Kidney (tissue), 14 donors: ENCODE data around the gene SPOCK1. TPM values are rescaled to one million over a fixed set of nuclear protein-coding genes. Genes with fewer than 3 reads are reported as not detected.

Experiments used
- DNase-seq, 5 donors: peaks; one replicate each; pipeline ENCODE4 v3.0.0-alpha.2; 2013 to 2020
- FAIRE-seq: peaks from 2 replicates; lab custom pipeline; 2012; peaks lifted over from hg19 to GRCh38; lab: Jason Lieb, UNC
- H3K27ac ChIP-seq, 2 donors: one replicate each; pipeline ENCODE4 v1.7.0; 2013; ENCODE audit warnings: low read depth in 2 of 2, low read length in 2 of 2, inconsistent platforms in 1 of 2
- H3K27me3 ChIP-seq: one replicate; pipeline ENCODE4 v1.7.1; 2013; ENCODE audit warnings: low read length, inconsistent platforms; ENCODE audit not compliant: control insufficient read depth, insufficient read depth
- H3K36me3 ChIP-seq, 3 donors: one replicate each; pipeline versions ENCODE4 v1.7.0 to v1.7.1; 2013; ENCODE audit warnings: low read length in 3 of 3, control low read depth in 1 of 3, inconsistent platforms in 1 of 3; ENCODE audit not compliant: insufficient read depth in 3 of 3, control insufficient read depth in 2 of 3
- H3K4me1 ChIP-seq, 3 donors: one replicate each; pipeline versions ENCODE4 v1.7.0 to v1.7.1; 2013; ENCODE audit warnings: low read length in 3 of 3, inconsistent platforms in 1 of 3, low read depth in 1 of 3; ENCODE audit not compliant: control insufficient read depth in 2 of 3, insufficient read depth in 2 of 3
- H3K4me3 ChIP-seq, 3 donors: one replicate each; pipeline versions ENCODE4 v1.7.0 to v1.8.1; 2013; ENCODE audit warnings: low read length in 3 of 3, control low read depth in 1 of 3, inconsistent platforms in 1 of 3
- H3K9ac ChIP-seq, 3 donors: one replicate each; pipeline versions ENCODE4 v1.7.0 to v1.7.1; 2013; ENCODE audit warnings: low read length in 3 of 3, control low read depth in 1 of 3, inconsistent platforms in 1 of 3
- H3K9me3 ChIP-seq, 3 donors: one replicate each; pipeline versions ENCODE4 v1.7.0 to v1.7.1; 2013; ENCODE audit warnings: low read length in 3 of 3, control low read depth in 1 of 3, inconsistent platforms in 1 of 3; ENCODE audit not compliant: control insufficient read depth in 2 of 3, insufficient read depth in 1 of 3
- intact Hi-C: fragments of 100-400 bp; cut with DNase I; formaldehyde crosslinking; loops from one replicate; pipeline ENCODE4 v1.11.1; 2022
- polyA plus RNA-seq: library from polyadenylated mRNA; stranded (reverse); fragments of 350-450 nt; fragmentation: Illumina TruSeq; extraction: RNeasy Lipid Tissue Mini Kit (QIAGEN cat#74804); gene quantifications from one replicate; pipeline ENCODE4 v1.2.3, GENCODE V29; 2014; ENCODE audit warnings: low read depth, low replicate concordance; ENCODE audit not compliant: insufficient read depth
- total RNA-seq: library from RNA; stranded (reverse); fragmentation: NEBNext Ultra II Directional; extraction: Animal tissue kit (Norgen Biotek cat#: 25700); gene quantifications from one replicate; pipeline ENCODE4 v1.2.1, GENCODE V29; 2021
- TF ChIP-seq, protein P1 (sequence below): IDR thresholded peaks from 3 replicates; pipeline ENCODE4 v1.5.1; 2012; ENCODE audit warnings: mild to moderate bottlenecking, moderate library complexity, borderline replicate concordance; ENCODE audit not compliant: insufficient read depth; ENCODE audit errors: extremely low read depth
- donor health status: control.
- donor health status: control.
- donor health status: control.
- donor health status: control.
- donor health status: control.
- donor health status: DM: yes; HTN: yes; CAD: no.
- donor health status: Normal renal cell carcinoma (clear cell type).

The SPOCK1 gene
- total and polyA plus RNA-seq, 2 donors from 2014 or later, result 15.7 to 32.8 TPM

DNA sequence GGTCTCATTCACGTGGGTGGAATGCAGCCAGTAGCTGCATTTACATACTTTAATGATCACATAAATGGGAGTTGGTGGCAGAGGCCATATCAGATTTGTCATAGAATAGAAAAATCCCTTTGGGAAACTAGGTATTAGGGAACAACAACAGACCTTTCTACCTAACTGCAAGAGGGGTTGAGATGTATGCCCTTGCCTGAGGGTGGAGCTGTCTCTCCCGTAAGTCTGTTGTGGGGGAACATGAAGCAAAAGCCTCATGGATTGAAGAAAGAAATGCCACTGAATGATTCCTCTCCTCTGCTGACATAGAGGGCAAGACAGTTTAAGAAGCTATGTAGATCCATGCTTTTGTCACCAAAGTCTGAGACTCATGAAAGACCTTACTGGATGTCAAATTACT, 461.3 kb downstream of the SPOCK1 start:
- Histone ChIP-seq H3K36me3 (no peaks in the 10 kb centered on the region), H3K9ac (no peak overlapping the region), H3K4me1 (no peaks in the 10 kb centered on the region), H3K27me3 (no peaks in the 10 kb centered on the region), H3K9me3 (no peaks in the 10 kb centered on the region), H3K27ac (no peak overlapping the region), H3K4me3 (no peak overlapping the region)
- intact Hi-C loops, result no loop called here
- TF ChIP-seq, protein P1, sequence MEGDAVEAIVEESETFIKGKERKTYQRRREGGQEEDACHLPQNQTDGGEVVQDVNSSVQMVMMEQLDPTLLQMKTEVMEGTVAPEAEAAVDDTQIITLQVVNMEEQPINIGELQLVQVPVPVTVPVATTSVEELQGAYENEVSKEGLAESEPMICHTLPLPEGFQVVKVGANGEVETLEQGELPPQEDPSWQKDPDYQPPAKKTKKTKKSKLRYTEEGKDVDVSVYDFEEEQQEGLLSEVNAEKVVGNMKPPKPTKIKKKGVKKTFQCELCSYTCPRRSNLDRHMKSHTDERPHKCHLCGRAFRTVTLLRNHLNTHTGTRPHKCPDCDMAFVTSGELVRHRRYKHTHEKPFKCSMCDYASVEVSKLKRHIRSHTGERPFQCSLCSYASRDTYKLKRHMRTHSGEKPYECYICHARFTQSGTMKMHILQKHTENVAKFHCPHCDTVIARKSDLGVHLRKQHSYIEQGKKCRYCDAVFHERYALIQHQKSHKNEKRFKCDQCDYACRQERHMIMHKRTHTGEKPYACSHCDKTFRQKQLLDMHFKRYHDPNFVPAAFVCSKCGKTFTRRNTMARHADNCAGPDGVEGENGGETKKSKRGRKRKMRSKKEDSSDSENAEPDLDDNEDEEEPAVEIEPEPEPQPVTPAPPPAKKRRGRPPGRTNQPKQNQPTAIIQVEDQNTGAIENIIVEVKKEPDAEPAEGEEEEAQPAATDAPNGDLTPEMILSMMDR, result no peak
- DNase-seq (no peak), FAIRE-seq (no peak)

- FAIRE-seq (no peak), DNase-seq (peak in 4 of 5 donors; percentile 54 to 80 (median 72))
- Histone ChIP-seq H3K4me1 (no peaks in the 10 kb centered on the region), H3K27ac (no peak overlapping the region), H3K9me3 (no peaks in the 10 kb centered on the region), H3K9ac (no peak overlapping the region), H3K36me3 (no peaks in the 10 kb centered on the region), H3K27me3 (no peaks in the 10 kb centered on the region), H3K4me3 (no peak overlapping the region)
- TF ChIP-seq, protein P1, result no peak
- intact Hi-C loops, result no loop called here
Observed at GRCh38 chr5:137036640-137037039, 462.5 kb downstream of the SPOCK1 start.

- Histone ChIP-seq H3K9ac (no peak overlapping the region), H3K27ac (no peak overlapping the region), H3K36me3 (no peaks in the 10 kb centered on the region), H3K4me3 (no peak overlapping the region), H3K4me1 (no peaks in the 10 kb centered on the region), H3K27me3 (no peaks in the 10 kb centered on the region), H3K9me3 (no peaks in the 10 kb centered on the region)
- DNase-seq (no peak), FAIRE-seq (no peak)
- TF ChIP-seq, protein P1, result no peak
- intact Hi-C loops, result no loop called here
Observed at GRCh38 chr5:137035480-137035878, 463.6 kb downstream of the SPOCK1 start.

GRCh38 chr5:137034764-137035479, 464.2 kb downstream of the SPOCK1 start:
- no peak overlapping the region for H3K27ac ChIP-seq
- H3K4me3 ChIP-seq, result no peak overlapping the region
- H3K36me3 ChIP-seq, result no peaks in the 10 kb centered on the region
- no peak for DNase-seq
- TF ChIP-seq, protein P1, result no peak
- no peaks in the 10 kb centered on the region for H3K9me3 ChIP-seq
- FAIRE-seq, result no peak
- no peaks in the 10 kb centered on the region for H3K27me3 ChIP-seq
- H3K9ac ChIP-seq, result no peak overlapping the region
- no peaks in the 10 kb centered on the region for H3K4me1 ChIP-seq
- intact Hi-C loops, result no loop called here
